Muscle of leg (tissue), 11 donors: ENCODE results near the gene GPD1L. TPM values are rescaled to one million over a fixed set of nuclear protein-coding genes. Genes with fewer than 3 reads are reported as not detected.

Experiments used
- DNase-seq: peaks from one replicate; pipeline ENCODE4 v3.0.0; 2013
- H3K27ac ChIP-seq: one replicate; pipeline ENCODE4 v1.5.1; 2013; ENCODE audit warnings: mild to moderate bottlenecking, low read length, control low read depth
- H3K27me3 ChIP-seq: one replicate; pipeline ENCODE4 v1.6.1; 2013; ENCODE audit warnings: low read length; ENCODE audit not compliant: control insufficient read depth, insufficient read depth
- H3K36me3 ChIP-seq: one replicate; pipeline ENCODE4 v1.6.1; 2013; ENCODE audit warnings: low read length; ENCODE audit not compliant: control insufficient read depth, insufficient read depth
- H3K4me1 ChIP-seq: one replicate; pipeline ENCODE4 v1.6.1; 2013; ENCODE audit warnings: low read length; ENCODE audit not compliant: control insufficient read depth, insufficient read depth
- H3K4me3 ChIP-seq: one replicate; pipeline ENCODE4 v1.5.1; 2013; ENCODE audit warnings: low read length, control low read depth
- H3K9me3 ChIP-seq: replicated peaks from 2 replicates; pipeline ENCODE4 v1.6.1; 2013; ENCODE audit warnings: low read depth, low read length; ENCODE audit not compliant: control insufficient read depth
- WGBS: methylation state at CpG from one replicate; pipeline ENCODE4 v1.1.5; 2013; ENCODE audit warnings: missing lambda C conversion rate; ENCODE audit not compliant: insufficient coverage; 5-methylcytosine and 5-hydroxymethylcytosine counted together
- polyA plus RNA-seq, 8 donors: library from polyadenylated mRNA; unstranded; fragments of 120-200 nt; gene quantifications; one replicate each; pipeline versions ENCODE4 v1.2.1 to v1.2.3, GENCODE V29; 2013; ENCODE audit warnings: inconsistent platforms in 1 of 8, low replicate concordance in 1 of 8; ENCODE audit not compliant: insufficient read length in 8 of 8, insufficient read depth in 1 of 8
- total RNA-seq: library from RNA; stranded (reverse); fragments of 120-200 nt; gene quantifications from one replicate; pipeline ENCODE4 v1.2.4, GENCODE V29; 2013

GPD1L gene
- total and polyA plus RNA-seq, 9 donors, result 28.1 to 43.9 (median 34.8) TPM

GRCh38 chr3:32078864-32079263 lies 27.6 kb upstream of the GPD1L start:
- Histone ChIP-seq H3K4me3 (no peak overlapping the region), H3K4me1 (peaks cover 3% of the 10 kb centered on the region), H3K9me3 (no peaks in the 10 kb centered on the region), H3K36me3 (no peaks in the 10 kb centered on the region), H3K27me3 (no peaks in the 10 kb centered on the region), H3K27ac (no peak overlapping the region)
- DNase-seq, result no peak

- peak; percentile 65 for DNase-seq
- Histone ChIP-seq H3K4me1 (peaks cover under 1% of the 10 kb centered on the region), H3K9me3 (no peaks in the 10 kb centered on the region), H3K4me3 (no peak overlapping the region), H3K27me3 (no peaks in the 10 kb centered on the region), H3K36me3 (no peaks in the 10 kb centered on the region), H3K27ac (no peak overlapping the region)
- WGBS, result 0% methylated on average over 1 of the region's 3 CpGs
Observed at GRCh38 chr3:32082721-32083120, 23.7 kb upstream of the GPD1L start.

- H3K36me3 ChIP-seq, result no peaks in the 10 kb centered on the region
- no peaks in the 10 kb centered on the region for H3K27me3 ChIP-seq
- no peak for DNase-seq
- no peaks in the 10 kb centered on the region for H3K9me3 ChIP-seq
- no peak overlapping the region for H3K4me3 ChIP-seq
- no peaks in the 10 kb centered on the region for H3K4me1 ChIP-seq
- WGBS, result no CpG with 5 or more reads among the region's 3 CpGs
- no peak overlapping the region for H3K27ac ChIP-seq
Observed at GRCh38 chr3:32083702-32084270, 22.6 kb upstream of the GPD1L start.

GRCh38 chr3:32084870-32085269 lies 21.6 kb upstream of the GPD1L start:
- no peak overlapping the region for H3K4me3 ChIP-seq
- no peaks in the 10 kb centered on the region for H3K27me3 ChIP-seq
- H3K4me1 ChIP-seq, result no peaks in the 10 kb centered on the region
- no peak for DNase-seq
- WGBS, result no CpG with 5 or more reads among the region's 2 CpGs
- H3K9me3 ChIP-seq, result no peaks in the 10 kb centered on the region
- no peak overlapping the region for H3K27ac ChIP-seq
- no peaks in the 10 kb centered on the region for H3K36me3 ChIP-seq

GRCh38 chr3:32086464-32086863 lies 20.0 kb upstream of the GPD1L start:
- WGBS, result no CpG with 5 or more reads among the region's 1 CpG
- H3K27me3 ChIP-seq, result no peaks in the 10 kb centered on the region
- H3K4me1 ChIP-seq, result no peaks in the 10 kb centered on the region

GRCh38 chr3:32089476-32089875 lies 16.9 kb upstream of the GPD1L start:
- Histone ChIP-seq H3K9me3 (no peaks in the 10 kb centered on the region), H3K4me1 (no peaks in the 10 kb centered on the region), H3K36me3 (no peaks in the 10 kb centered on the region), H3K27ac (no peak overlapping the region), H3K4me3 (no peak overlapping the region), H3K27me3 (no peaks in the 10 kb centered on the region)
- 97% methylated on average over 6 of the region's 6 CpGs for whole genome bisulfite sequencing
- no peak for DNase-seq

More at GRCh38 chr3:32086464-32086863, 20.0 kb upstream of the GPD1L start:
- Histone ChIP-seq H3K27ac (no peak overlapping the region), H3K9me3 (no peaks in the 10 kb centered on the region), H3K4me3 (no peak overlapping the region), H3K36me3 (no peaks in the 10 kb centered on the region)
- no peak for DNase-seq

GRCh38 chr3:32093204-32093603 lies 13.2 kb upstream of the GPD1L start:
- WGBS, result 100% methylated on average over 1 of the region's 5 CpGs
- H3K4me3 ChIP-seq, result no peak overlapping the region
- no peaks in the 10 kb centered on the region for H3K36me3 ChIP-seq

GRCh38 chr3:32095431-32095830 lies 11.0 kb upstream of the GPD1L start:
- no peaks in the 10 kb centered on the region for H3K4me1 ChIP-seq
- H3K27ac ChIP-seq, result no peak overlapping the region
- no peaks in the 10 kb centered on the region for H3K9me3 ChIP-seq
- no peaks in the 10 kb centered on the region for H3K27me3 ChIP-seq
- WGBS, result no CpG with 5 or more reads among the region's 3 CpGs
- no peaks in the 10 kb centered on the region for H3K36me3 ChIP-seq
- no peak overlapping the region for H3K4me3 ChIP-seq
- no peak for DNase-seq

More at GRCh38 chr3:32093204-32093603, 13.2 kb upstream of the GPD1L start:
- DNase-seq, result no peak
- H3K4me1 ChIP-seq, result no peaks in the 10 kb centered on the region
- H3K9me3 ChIP-seq, result no peaks in the 10 kb centered on the region
- H3K27me3 ChIP-seq, result no peaks in the 10 kb centered on the region
- H3K27ac ChIP-seq, result no peak overlapping the region

GRCh38 chr3:32097768-32098167 lies 8.7 kb upstream of the GPD1L start:
- WGBS, result 80% methylated on average over 1 of the region's 1 CpG

GRCh38 chr3:32098528-32098927 lies 7.9 kb upstream of the GPD1L start:
- 100% methylated on average over 1 of the region's 1 CpG for WGBS
- Histone ChIP-seq H3K4me1 (no peaks in the 10 kb centered on the region), H3K9me3 (peaks cover 19% of the 10 kb centered on the region), H3K4me3 (no peak overlapping the region), H3K36me3 (no peaks in the 10 kb centered on the region), H3K27me3 (no peaks in the 10 kb centered on the region), H3K27ac (no peak overlapping the region)
- DNase-seq, result no peak

More at GRCh38 chr3:32097768-32098167, 8.7 kb upstream of the GPD1L start:
- no peaks in the 10 kb centered on the region for H3K27me3 ChIP-seq
- no peak for DNase-seq
- no peak overlapping the region for H3K4me3 ChIP-seq
- H3K4me1 ChIP-seq, result no peaks in the 10 kb centered on the region
- H3K9me3 ChIP-seq, result peaks cover 13% of the 10 kb centered on the region
- H3K36me3 ChIP-seq, result no peaks in the 10 kb centered on the region
- no peak overlapping the region for H3K27ac ChIP-seq

GRCh38 chr3:32100465-32100864 lies 6.0 kb upstream of the GPD1L start:
- WGBS, result 75% methylated on average over 5 of the region's 5 CpGs
- Histone ChIP-seq H3K27ac (no peak overlapping the region), H3K4me1 (no peaks in the 10 kb centered on the region), H3K27me3 (no peaks in the 10 kb centered on the region), H3K4me3 (no peak overlapping the region), H3K9me3 (peaks cover 19% of the 10 kb centered on the region), H3K36me3 (no peaks in the 10 kb centered on the region)
- no peak for DNase-seq
